ENCODE measurements around the gene RBM26.

RBM26 gene

GRCh38 chr13:79365981-79366380 lies 40.1 kb downstream of the RBM26 start:
- Histone ChIP-seq H3K4me3 (ENCODE audit: low read depth in 1 of 2, low read length in 1 of 2) (no peak overlapping the region), H3K9me3 (no peaks in the 10 kb centered on the region), H3K27me3 (no peaks in the 10 kb centered on the region), H3K27ac (no peak overlapping the region), H3K36me3 (peaks cover 80% of the 10 kb centered on the region), H3K4me1 (ENCODE audit: control insufficient read depth in 1 of 2, insufficient read depth in 1 of 2, low read depth in 1 of 2, low read length in 1 of 2) (no peaks in the 10 kb centered on the region)
- no peak for TF ChIP-seq CTCF (IDR thresholded peaks at IDR 0.05)

- no peak for TF ChIP-seq CTCF (IDR thresholded peaks at IDR 0.05)
- Histone ChIP-seq H3K4me1 (ENCODE audit: control insufficient read depth in 1 of 2, insufficient read depth in 1 of 2, low read depth in 1 of 2, low read length in 1 of 2) (no peaks in the 10 kb centered on the region), H3K27ac (no peak overlapping the region), H3K36me3 (peaks cover 66% of the 10 kb centered on the region), H3K27me3 (no peaks in the 10 kb centered on the region), H3K9me3 (no peaks in the 10 kb centered on the region), H3K4me3 (ENCODE audit: low read depth in 1 of 2, low read length in 1 of 2) (no peak overlapping the region)
Observed at GRCh38 chr13:79361299-79361698, 44.8 kb downstream of the RBM26 start.

- no peaks in the 10 kb centered on the region for H3K27me3 ChIP-seq
- TF ChIP-seq CTCF (IDR thresholded peaks at IDR 0.05) = no peak
- peaks cover 63% of the 10 kb centered on the region for H3K36me3 ChIP-seq
- no peaks in the 10 kb centered on the region for H3K9me3 ChIP-seq
- H3K4me1 ChIP-seq (ENCODE audit: control insufficient read depth in 1 of 2, insufficient read depth in 1 of 2, low read depth in 1 of 2, low read length in 1 of 2) = no peaks in the 10 kb centered on the region
- H3K4me3 ChIP-seq (ENCODE audit: low read depth in 1 of 2, low read length in 1 of 2) = no peak overlapping the region
- H3K27ac ChIP-seq = no peak overlapping the region
Observed at GRCh38 chr13:79360095-79360494, 46.0 kb downstream of the RBM26 start.

GRCh38 chr13:79359064-79359463 lies 47.0 kb downstream of the RBM26 start:
- Histone ChIP-seq H3K27ac (no peak overlapping the region), H3K9me3 (no peaks in the 10 kb centered on the region), H3K36me3 (peaks cover 63% of the 10 kb centered on the region), H3K4me3 (ENCODE audit: low read depth in 1 of 2, low read length in 1 of 2) (no peak overlapping the region), H3K27me3 (no peaks in the 10 kb centered on the region), H3K4me1 (ENCODE audit: control insufficient read depth in 1 of 2, insufficient read depth in 1 of 2, low read depth in 1 of 2, low read length in 1 of 2) (no peaks in the 10 kb centered on the region)
- no peak for TF ChIP-seq CTCF (IDR thresholded peaks at IDR 0.05)

GRCh38 chr13:79354285-79354684 lies 51.8 kb downstream of the RBM26 start:
- Histone ChIP-seq H3K4me3 (ENCODE audit: low read depth in 1 of 2, low read length in 1 of 2) (no peak overlapping the region), H3K36me3 (peaks cover 86% of the 10 kb centered on the region), H3K4me1 (ENCODE audit: control insufficient read depth in 1 of 2, insufficient read depth in 1 of 2, low read depth in 1 of 2, low read length in 1 of 2) (no peaks in the 10 kb centered on the region), H3K27ac (no peak overlapping the region), H3K27me3 (no peaks in the 10 kb centered on the region), H3K9me3 (no peaks in the 10 kb centered on the region)
- TF ChIP-seq CTCF (IDR thresholded peaks at IDR 0.05) = no peak

GRCh38 chr13:79353693-79354092 lies 52.4 kb downstream of the RBM26 start:
- H3K27me3 ChIP-seq = no peaks in the 10 kb centered on the region
- H3K27ac ChIP-seq = no peak overlapping the region
- H3K4me3 ChIP-seq (ENCODE audit: low read depth in 1 of 2, low read length in 1 of 2) = no peak overlapping the region
- H3K9me3 ChIP-seq = no peaks in the 10 kb centered on the region
- H3K4me1 ChIP-seq (ENCODE audit: control insufficient read depth in 1 of 2, insufficient read depth in 1 of 2, low read depth in 1 of 2, low read length in 1 of 2) = no peaks in the 10 kb centered on the region
- TF ChIP-seq CTCF (IDR thresholded peaks at IDR 0.05) = no peak
- H3K36me3 ChIP-seq = peaks cover 80% of the 10 kb centered on the region
